GM21737 (cell line): ENCODE results near the gene PRKCZ.
"Not testable (repeated sequence)": the region's sequence is repeated elsewhere in the genome, so short reads cannot be mapped to it uniquely, and the experiment has no call there.

Experiments used
- ATAC-seq: cut with Tn5 transposase; IDR thresholded peaks from one replicate; pipeline ENCODE4 v1.9.1; 2021; ENCODE audit warnings: mild to moderate bottlenecking, moderate library complexity; ENCODE audit not compliant: unreplicated experiment

The PRKCZ gene

GRCh38 chr1:2147869-2148268 is 97.7 kb downstream of the PRKCZ start:
- not testable (repeated sequence) for ATAC-seq

GRCh38 chr1:2148691-2149090 is 98.5 kb downstream of the PRKCZ start:
- no peak for ATAC-seq

- ATAC-seq = no peak
These were observed 100.6 kb downstream of the PRKCZ start for GRCh38 chr1:2150801-2151200.

- no peak for ATAC-seq
These were observed 101.0 kb downstream of the PRKCZ start for GRCh38 chr1:2151252-2151651.

GRCh38 chr1:2151911-2152310 is 101.7 kb downstream of the PRKCZ start:
- no peak for ATAC-seq

GRCh38 chr1:2152954-2153353 is 102.7 kb downstream of the PRKCZ start:
- ATAC-seq = no peak

GRCh38 chr1:2154022-2154421 is 103.8 kb downstream of the PRKCZ start:
- no peak for ATAC-seq

GRCh38 chr1:2155147-2155598 is 105.0 kb downstream of the PRKCZ start:
- ATAC-seq = no peak

- ATAC-seq = no peak
These were observed 105.6 kb downstream of the PRKCZ start for GRCh38 chr1:2155788-2156187.

- ATAC-seq = no peak
These were observed 106.7 kb downstream of the PRKCZ start for GRCh38 chr1:2156866-2157265.

- ATAC-seq = no peak
These were observed 107.6 kb downstream of the PRKCZ start for GRCh38 chr1:2157856-2158255.

GRCh38 chr1:2158272-2158671 is 108.1 kb downstream of the PRKCZ start:
- no peak for ATAC-seq

- ATAC-seq = no peak
These were observed 108.9 kb downstream of the PRKCZ start for GRCh38 chr1:2159124-2159523.

GRCh38 chr1:2160451-2161300 is 110.5 kb downstream of the PRKCZ start:
- ATAC-seq = no peak

GRCh38 chr1:2163205-2163604 is 113.0 kb downstream of the PRKCZ start:
- ATAC-seq = no peak

- no peak for ATAC-seq
These were observed 115.4 kb downstream of the PRKCZ start for GRCh38 chr1:2165646-2166045.

GRCh38 chr1:2166254-2166653 is 116.0 kb downstream of the PRKCZ start:
- no peak for ATAC-seq

- ATAC-seq = no peak
These were observed 116.5 kb downstream of the PRKCZ start for GRCh38 chr1:2166695-2167094.

- ATAC-seq = no peak
These were observed 117.9 kb downstream of the PRKCZ start for GRCh38 chr1:2168090-2168489.

GRCh38 chr1:2168535-2168934 is 118.3 kb downstream of the PRKCZ start:
- ATAC-seq = no peak

- no peak for ATAC-seq
These were observed 119.1 kb downstream of the PRKCZ start for GRCh38 chr1:2169200-2169836.

- no peak for ATAC-seq
These were observed 120.0 kb downstream of the PRKCZ start for GRCh38 chr1:2170211-2170610.
